Uterus (tissue), 2 donors: ENCODE results near the gene AEBP1.

Source experiments
- POLR2A ChIP-seq, 2 donors: fragments of 450-650 bp; IDR thresholded peaks; one replicate each; pipeline ENCODE4 v1.6.1; 2016; ENCODE audit warnings: antibody characterized with exemption in 2 of 2, mild to moderate bottlenecking in 1 of 2, moderate library complexity in 1 of 2
- TF ChIP-seq, protein P1 (sequence below), 4 experiments: fragments of 200-600 bp in 2 of 4; fragments of 450-650 bp in 2 of 4; sonication (generic) in 2 of 4; IDR thresholded peaks; one replicate each; pipeline ENCODE4 v1.5.1; 2016 to 2019; ENCODE audit warnings: antibody characterized with exemption in 4 of 4, mild to moderate bottlenecking in 2 of 4, moderate library complexity in 1 of 4

DNA sequence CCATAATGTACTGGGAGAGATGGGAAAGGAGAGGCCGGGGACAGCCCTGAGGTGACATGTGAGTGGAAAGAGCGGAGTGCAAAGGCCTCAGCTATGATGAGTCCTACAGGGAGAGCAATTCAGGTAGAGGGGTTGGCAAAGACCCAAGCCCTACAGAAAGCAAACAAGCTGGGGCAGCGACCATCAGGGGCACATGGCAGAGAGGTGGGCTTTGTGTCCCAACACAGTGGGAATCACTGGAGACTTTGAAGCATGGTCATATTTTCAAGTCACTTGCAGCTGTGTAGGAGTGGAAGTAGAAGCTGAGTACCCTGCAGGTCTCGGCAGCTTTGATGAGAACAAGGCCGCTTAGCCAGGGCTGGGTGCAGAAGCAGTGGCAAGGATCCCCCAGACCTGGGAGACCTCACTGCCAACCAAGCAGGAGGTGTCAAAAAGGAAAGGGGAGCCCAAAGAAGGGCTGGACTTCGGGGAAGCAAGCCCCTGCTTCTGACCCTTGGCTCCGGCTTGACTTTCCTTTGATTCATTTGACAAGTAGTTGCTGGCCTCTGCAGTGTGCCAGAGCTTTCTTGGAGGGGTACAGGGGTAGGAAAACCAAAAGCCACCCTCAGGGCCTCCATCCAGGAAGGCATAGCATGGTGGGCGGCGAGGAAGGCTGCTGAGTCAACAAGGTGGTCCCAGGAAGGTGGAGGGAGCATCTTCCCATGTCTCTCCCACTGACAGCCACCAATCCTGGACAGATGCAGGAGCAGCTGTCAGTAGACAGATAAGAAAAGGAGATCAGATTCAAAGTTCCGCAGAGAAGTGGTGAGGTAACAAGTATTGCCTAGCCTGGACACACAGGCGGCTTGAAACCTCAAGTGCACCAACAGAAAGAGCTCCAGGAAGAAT lies 36.8 kb upstream of the AEBP1 start:
- TF ChIP-seq, protein P1, sequence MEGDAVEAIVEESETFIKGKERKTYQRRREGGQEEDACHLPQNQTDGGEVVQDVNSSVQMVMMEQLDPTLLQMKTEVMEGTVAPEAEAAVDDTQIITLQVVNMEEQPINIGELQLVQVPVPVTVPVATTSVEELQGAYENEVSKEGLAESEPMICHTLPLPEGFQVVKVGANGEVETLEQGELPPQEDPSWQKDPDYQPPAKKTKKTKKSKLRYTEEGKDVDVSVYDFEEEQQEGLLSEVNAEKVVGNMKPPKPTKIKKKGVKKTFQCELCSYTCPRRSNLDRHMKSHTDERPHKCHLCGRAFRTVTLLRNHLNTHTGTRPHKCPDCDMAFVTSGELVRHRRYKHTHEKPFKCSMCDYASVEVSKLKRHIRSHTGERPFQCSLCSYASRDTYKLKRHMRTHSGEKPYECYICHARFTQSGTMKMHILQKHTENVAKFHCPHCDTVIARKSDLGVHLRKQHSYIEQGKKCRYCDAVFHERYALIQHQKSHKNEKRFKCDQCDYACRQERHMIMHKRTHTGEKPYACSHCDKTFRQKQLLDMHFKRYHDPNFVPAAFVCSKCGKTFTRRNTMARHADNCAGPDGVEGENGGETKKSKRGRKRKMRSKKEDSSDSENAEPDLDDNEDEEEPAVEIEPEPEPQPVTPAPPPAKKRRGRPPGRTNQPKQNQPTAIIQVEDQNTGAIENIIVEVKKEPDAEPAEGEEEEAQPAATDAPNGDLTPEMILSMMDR (IDR thresholded peaks at IDR 0.05): no peak
- TF ChIP-seq POLR2A (IDR thresholded peaks at IDR 0.05): no peak
